PFSK-1 (cell line): ENCODE measurements around the gene NOX3. TPM values are rescaled to one million over a fixed set of nuclear protein-coding genes. Genes with fewer than 3 reads are reported as not detected.

Experiments
- FOXP2 ChIP-seq: optimal IDR thresholded peaks from 2 replicates; pipeline ENCODE3; 2011; ENCODE audit warnings: borderline replicate concordance, control low read depth, inconsistent platforms; ENCODE audit not compliant: insufficient read depth; ENCODE audit errors: extremely low read length, extremely low read depth
- POLR2AphosphoS5 ChIP-seq: IDR thresholded peaks from 2 replicates; pipeline ENCODE4 v1.6.1; 2012; ENCODE audit warnings: low read depth, mild to moderate bottlenecking, control low read depth, low read length, moderate library complexity
- SIN3A ChIP-seq: IDR thresholded peaks from 2 replicates; pipeline ENCODE4 v1.6.1; 2012; ENCODE audit warnings: mild to moderate bottlenecking, low read length, moderate library complexity, borderline replicate concordance; ENCODE audit not compliant: insufficient read depth
- TAF1 ChIP-seq: IDR thresholded peaks from 2 replicates; pipeline ENCODE4 v1.6.1; 2012; ENCODE audit warnings: low read length, control low read depth, borderline replicate concordance; ENCODE audit not compliant: insufficient read depth
- polyA plus RNA-seq: library from polyadenylated mRNA; unstranded; fragments of >200 nt; gene quantifications from one replicate; pipeline ENCODE4 v1.2.1, GENCODE V29; 2012; ENCODE audit warnings: low read depth, missing spikeins; ENCODE audit not compliant: insufficient read length
- TF ChIP-seq, protein P1 (sequence below), 2 experiments: IDR thresholded peaks; 2 replicates each; pipeline versions ENCODE4 v1.6.1 to v1.8.0; 2011 to 2012; ENCODE audit warnings: low read depth in 2 of 2, low read length in 2 of 2, control low read depth in 1 of 2, inconsistent platforms in 1 of 2, mild to moderate bottlenecking in 1 of 2, moderate library complexity in 1 of 2; ENCODE audit not compliant: insufficient read depth in 1 of 2

Gene NOX3
- 0.63 TPM for polyA plus RNA-seq

GRCh38 chr6:155455766-155456165 is at the start of gene NOX3:
Gene NOX3, minus strand, starts transcription at chr6:155455839. Its CDS starts 39 bp downstream, at chr6:155455800.
- no peak for TF ChIP-seq SIN3A
- TF ChIP-seq, protein P1, sequence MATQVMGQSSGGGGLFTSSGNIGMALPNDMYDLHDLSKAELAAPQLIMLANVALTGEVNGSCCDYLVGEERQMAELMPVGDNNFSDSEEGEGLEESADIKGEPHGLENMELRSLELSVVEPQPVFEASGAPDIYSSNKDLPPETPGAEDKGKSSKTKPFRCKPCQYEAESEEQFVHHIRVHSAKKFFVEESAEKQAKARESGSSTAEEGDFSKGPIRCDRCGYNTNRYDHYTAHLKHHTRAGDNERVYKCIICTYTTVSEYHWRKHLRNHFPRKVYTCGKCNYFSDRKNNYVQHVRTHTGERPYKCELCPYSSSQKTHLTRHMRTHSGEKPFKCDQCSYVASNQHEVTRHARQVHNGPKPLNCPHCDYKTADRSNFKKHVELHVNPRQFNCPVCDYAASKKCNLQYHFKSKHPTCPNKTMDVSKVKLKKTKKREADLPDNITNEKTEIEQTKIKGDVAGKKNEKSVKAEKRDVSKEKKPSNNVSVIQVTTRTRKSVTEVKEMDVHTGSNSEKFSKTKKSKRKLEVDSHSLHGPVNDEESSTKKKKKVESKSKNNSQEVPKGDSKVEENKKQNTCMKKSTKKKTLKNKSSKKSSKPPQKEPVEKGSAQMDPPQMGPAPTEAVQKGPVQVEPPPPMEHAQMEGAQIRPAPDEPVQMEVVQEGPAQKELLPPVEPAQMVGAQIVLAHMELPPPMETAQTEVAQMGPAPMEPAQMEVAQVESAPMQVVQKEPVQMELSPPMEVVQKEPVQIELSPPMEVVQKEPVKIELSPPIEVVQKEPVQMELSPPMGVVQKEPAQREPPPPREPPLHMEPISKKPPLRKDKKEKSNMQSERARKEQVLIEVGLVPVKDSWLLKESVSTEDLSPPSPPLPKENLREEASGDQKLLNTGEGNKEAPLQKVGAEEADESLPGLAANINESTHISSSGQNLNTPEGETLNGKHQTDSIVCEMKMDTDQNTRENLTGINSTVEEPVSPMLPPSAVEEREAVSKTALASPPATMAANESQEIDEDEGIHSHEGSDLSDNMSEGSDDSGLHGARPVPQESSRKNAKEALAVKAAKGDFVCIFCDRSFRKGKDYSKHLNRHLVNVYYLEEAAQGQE (IDR thresholded peaks at IDR 0.05; ENCODE audit: insufficient read depth in 1 of 2, low read depth in 2 of 2, low read length in 2 of 2), result no peak
- no peak for TF ChIP-seq TAF1
- no peak for TF ChIP-seq POLR2AphosphoS5
- no peak for TF ChIP-seq FOXP2

DNA sequence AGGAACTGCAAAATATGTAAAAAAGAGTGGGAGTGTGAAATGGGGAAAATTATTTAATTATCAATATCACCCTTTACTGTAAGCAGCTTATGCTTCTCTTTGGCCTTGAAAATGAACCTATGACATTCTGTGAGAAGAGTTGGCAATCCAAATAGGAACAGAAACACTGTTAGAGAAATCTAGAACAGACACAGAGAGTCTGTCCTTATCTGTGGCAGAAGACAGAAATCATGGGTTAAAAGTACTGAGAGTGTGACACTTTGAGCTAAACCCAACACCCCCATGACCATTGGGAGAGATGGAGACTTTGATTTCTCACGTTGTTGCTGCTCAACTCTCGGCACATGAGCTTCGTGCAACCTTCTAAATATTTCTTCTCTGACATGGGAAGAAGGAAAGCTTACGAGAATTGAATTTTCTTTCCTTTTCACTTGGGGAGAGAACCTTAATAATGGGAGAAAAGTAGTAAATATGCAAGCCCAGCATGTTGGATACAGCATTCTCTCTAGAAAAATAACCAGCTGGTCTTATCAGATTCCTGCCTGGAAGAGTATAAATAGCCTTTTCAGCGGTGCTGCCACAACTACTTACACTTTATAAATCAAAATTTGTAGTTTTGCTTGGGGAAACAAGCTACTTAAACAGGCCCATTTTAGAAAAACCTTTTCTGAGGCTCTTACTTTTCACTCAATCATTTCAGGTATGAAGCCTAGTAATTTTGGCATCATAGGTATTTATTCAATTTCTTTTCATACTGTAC is 49.4 kb upstream of the NOX3 start:
- no peak for TF ChIP-seq FOXP2

GRCh38 chr6:155502393-155502792 is 46.8 kb upstream of the NOX3 start:
- TF ChIP-seq TAF1 (no peak), SIN3A (no peak), FOXP2 (no peak), POLR2AphosphoS5 (no peak)
- TF ChIP-seq, protein P1 (IDR thresholded peaks at IDR 0.05; ENCODE audit: insufficient read depth in 1 of 2, low read depth in 2 of 2, low read length in 2 of 2), result no peak

- no peak for TF ChIP-seq POLR2AphosphoS5
- no peak for TF ChIP-seq SIN3A
- TF ChIP-seq FOXP2, result no peak
- TF ChIP-seq, protein P1 (IDR thresholded peaks at IDR 0.05; ENCODE audit: insufficient read depth in 1 of 2, low read depth in 2 of 2, low read length in 2 of 2), result no peak
- no peak for TF ChIP-seq TAF1
These were observed 43.9 kb upstream of the NOX3 start for GRCh38 chr6:155499574-155499973.

GRCh38 chr6:155498370-155498769 is 42.7 kb upstream of the NOX3 start:
- TF ChIP-seq, protein P1 (IDR thresholded peaks at IDR 0.05; ENCODE audit: insufficient read depth in 1 of 2, low read depth in 2 of 2, low read length in 2 of 2), result no peak
- TF ChIP-seq SIN3A (no peak), POLR2AphosphoS5 (no peak), FOXP2 (no peak), TAF1 (no peak)
